GM19351 (cell line): ENCODE data around the gene LRP1.

Experiments used
- ATAC-seq: cut with Tn5 transposase; IDR thresholded peaks from one replicate; pipeline ENCODE4 v1.9.1; 2021; ENCODE audit warnings: mild to moderate bottlenecking, moderate library complexity; ENCODE audit not compliant: unreplicated experiment

LRP1 gene

DNA sequence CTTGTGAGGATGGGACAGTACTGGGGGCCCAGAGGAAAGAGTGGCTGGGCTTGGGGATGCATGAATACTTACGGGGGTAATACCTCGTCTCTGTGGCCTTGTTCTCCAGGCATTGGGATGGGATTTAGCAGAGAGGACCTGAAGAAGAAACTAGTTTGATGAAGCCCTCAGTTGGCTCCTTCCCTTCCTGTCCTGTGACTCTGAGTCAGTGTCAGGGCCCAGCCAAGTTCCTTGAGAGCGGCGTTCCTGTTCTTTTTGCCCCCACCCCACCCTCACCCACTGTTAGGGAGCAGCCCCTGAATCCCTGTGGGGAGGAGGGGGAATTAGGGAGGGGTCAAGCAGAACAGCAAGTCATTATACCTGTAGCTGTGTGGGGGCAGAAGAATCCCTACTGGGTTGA, 24.4 kb downstream of the LRP1 start:
- no peak for ATAC-seq

DNA sequence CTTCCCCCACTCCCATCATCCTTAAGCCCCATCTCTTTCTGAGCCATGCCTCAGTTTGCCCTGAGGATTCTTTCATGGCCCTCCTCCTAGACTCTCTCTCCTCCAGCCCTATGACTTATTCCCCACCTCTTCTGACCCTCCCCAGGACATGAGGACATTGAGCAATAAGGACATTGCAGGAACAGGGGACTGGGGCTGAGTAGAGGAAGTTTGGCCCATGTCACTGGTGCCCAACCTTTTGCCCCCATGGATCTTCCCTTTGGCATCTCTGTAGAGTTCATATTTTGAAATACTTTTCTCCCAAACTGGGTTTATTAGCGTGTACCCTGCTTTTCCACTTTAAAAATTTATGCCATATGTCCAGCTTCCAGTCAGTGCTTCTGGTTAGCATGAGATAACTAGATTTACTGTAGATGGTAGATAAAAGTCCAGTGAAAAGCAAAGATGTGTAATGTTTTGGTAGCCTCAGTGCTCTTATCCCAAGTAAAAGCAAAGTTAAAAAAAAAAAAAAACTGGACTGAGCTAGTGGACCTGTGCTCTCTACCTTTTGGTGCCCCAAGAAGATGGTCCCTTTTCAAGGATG, 25.2 kb downstream of the LRP1 start:
- no peak for ATAC-seq

DNA sequence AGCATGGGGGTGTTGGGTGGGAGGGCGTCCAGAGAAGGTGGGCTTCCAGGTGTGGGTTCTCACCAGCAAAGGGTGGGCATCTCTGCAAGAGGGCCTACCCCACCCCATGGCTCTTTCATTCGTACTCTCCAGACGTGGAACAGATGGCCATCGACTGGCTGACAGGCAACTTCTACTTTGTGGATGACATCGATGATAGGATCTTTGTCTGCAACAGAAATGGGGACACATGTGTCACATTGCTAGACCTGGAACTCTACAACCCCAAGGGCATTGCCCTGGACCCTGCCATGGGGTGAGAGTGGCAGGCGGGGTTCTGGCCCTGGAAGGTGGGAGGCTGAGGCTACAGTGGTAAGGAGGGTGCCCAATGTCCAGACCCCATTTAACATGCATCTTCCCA, 25.8 kb downstream of the LRP1 start:
- no peak for ATAC-seq

DNA sequence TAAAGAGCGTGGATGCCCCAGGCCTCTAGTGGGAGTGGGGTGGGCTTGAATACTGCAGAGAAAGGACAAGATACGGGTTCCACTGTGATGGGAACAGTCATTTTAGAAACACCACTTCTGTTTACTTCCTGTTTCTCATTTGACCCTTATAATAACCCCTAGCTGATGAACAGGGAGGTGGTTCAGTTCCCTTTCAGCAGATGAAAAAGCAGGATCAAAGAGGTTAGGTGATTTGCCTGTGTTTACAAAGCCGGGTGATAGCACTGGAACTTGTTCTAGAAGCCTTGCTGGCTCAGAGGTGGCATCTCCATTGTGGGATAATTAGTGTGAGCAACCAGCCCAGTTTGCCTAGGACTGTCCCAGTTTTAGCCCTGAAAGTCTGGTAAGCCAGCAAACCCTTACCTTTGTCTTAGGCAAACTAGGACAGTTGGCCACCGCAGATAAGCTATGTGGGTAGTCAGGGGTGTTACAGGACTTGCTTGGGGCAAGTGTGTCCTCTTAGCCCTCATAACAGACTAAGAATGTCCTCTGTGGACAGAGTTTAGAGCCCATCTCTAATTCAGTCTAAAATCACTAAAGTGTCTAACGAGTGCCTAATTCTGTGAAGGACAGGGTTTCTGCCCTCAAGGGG, 26.6 kb downstream of the LRP1 start:
- ATAC-seq, result no peak

DNA sequence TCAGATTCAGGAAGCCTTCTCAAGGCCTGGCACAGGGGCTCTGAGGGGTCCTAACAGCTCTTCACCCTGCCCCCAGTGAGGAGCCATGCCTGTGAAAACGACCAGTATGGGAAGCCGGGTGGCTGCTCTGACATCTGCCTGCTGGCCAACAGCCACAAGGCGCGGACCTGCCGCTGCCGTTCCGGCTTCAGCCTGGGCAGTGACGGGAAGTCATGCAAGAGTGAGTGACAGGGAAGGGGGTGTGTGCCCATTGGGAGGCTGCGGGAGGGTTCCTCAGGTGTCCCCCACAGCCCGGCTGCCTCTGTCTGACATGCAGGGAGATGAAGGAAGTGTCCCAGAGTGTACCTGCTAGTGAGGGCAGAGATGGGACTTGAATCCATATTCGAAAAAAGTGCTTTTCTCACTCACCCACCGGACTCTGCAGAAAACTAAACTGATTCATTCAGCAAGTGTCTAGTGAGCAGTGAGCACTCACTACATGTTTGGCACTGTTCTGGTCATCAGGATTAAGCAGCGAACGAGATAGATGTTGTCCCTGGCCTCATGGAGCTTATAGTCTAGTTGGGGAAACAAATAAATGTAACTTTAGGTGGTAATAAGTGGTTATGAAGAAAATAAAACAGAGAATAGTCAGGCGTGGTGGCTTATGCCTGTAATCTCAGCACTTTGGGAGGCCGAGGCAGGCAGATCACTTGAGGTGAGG, 28.6 kb downstream of the LRP1 start:
- no peak for ATAC-seq

DNA sequence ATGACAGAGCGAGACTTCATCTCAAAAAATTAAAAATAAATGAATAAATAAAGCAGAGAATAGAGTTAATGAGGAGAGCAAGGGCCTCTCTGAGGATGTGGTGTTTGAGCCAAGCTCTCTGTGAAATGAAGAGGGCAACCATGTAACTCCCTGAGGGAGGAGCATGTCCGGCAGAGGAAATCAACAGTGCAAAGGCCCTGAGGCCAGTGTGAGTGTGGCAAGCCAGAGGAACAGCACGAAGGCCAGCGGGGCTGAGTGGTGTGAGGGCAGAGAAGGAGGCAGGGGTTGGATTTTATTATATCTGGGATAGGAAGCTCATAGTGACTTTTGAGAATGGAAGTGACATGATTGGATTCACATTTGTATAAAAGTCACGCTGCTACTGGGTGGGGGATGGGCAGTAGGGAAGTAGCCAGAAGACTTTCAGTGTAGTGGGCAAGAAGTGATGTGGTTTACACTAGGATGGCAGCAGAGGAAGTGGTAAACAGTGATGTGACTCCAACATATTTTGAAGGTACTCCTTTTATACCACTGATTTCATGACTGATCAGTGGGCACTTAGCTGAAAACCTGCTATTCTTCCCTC, 29.4 kb downstream of the LRP1 start:
- ATAC-seq, result no peak

DNA sequence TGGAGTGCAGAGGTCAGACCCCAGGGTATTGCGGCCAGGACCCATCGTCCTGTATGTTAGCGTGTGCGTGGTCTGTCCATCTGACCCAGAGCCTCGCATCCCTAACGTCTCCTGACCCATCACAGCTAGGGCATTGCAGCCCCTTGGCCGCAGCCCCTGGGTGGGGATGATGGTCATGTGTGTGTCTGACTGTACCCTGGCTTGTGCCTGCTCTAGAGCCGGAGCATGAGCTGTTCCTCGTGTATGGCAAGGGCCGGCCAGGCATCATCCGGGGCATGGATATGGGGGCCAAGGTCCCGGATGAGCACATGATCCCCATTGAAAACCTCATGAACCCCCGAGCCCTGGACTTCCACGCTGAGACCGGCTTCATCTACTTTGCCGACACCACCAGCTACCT, 29.9 kb downstream of the LRP1 start:
- no peak for ATAC-seq

DNA sequence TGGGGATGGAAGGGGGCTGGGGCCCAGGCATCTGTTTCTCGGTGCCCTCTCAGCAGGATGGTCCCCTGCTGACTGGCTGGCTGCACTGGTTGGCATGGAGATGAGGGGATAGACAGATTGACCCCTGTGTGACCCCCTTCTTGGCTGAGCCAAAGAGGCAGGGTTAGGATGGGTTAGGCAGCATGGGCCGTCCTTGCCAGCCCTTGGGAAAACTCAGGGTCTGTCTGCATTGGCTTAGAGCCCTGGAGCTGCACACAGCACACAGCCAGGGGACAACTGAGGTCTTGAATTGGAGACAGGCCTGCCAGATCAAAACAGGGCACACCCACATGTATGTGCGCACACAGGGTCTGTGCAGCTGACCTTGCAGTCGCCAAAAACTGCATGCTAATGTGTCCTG, 30.4 kb downstream of the LRP1 start:
- ATAC-seq, result no peak

DNA sequence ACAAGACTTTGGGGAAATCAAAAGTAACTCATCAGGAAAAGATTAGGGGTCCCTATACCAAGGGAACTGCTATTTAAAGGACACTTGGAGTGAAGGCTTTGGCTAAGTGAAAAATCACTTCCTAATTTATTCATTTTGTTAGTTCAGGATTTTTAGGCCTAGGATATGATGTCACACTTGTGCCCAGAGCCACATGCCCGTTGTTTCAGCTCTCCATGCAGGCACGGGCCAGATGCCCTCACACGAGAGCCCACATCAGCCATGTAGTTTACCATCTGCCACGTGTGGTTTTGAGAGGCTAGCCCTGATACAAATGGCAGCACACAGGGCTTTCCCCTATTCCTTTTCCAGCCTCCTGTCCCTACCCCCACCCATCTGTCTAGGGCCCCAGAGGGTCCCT, 31.0 kb downstream of the LRP1 start:
- no peak for ATAC-seq

DNA sequence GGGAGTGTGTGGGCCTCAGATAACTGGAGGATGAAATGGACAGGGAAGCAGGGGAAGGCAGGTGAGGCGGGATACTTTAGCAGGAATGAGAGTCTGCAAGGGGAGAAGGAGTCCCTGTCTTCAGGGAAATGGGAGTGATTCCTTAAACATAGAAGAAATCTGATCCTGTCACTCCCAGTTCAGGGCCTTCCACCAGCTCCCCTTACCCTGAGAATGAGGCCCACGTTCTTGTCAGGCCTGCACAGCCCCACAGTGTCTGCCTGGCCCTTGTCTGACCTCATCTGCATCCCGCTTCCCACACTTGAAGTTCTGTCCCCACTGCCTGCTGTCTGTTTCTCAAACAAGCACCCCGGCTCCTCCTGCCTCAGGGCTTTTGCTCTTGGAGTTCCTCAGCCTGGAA, 31.8 kb downstream of the LRP1 start:
- no peak for ATAC-seq

DNA sequence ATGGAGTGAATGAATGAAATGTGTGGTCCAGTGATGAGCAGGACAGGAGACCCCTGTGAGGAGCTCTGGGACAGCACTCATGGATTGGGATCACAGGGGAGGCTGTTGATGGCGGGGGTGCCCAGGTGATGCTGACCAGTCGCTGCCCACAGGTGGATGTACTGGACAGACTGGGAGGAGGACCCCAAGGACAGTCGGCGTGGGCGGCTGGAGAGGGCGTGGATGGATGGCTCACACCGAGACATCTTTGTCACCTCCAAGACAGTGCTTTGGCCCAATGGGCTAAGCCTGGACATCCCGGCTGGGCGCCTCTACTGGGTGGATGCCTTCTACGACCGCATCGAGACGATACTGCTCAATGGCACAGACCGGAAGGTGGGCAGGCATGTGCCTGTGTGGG, 32.5 kb downstream of the LRP1 start:
- ATAC-seq, result no peak

DNA sequence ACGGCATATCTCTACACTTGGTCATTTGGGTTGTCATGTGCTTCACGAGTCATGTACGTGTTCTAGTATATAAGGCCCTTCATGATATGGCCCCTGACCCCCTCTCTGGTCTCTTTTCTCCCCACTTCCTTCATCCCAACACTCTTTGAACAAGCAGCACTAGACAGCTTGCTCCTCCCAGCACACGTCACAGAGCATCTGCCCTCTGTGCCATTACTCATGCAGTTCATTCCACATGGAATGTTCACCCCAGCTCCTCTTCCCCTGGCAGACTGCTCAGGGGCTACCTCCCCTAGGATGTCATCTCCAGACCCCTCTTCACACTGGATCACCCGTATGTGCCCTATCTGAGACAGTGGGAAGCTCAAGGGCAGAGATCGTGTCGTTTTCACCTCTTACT, 33.2 kb downstream of the LRP1 start:
- ATAC-seq, result no peak

DNA sequence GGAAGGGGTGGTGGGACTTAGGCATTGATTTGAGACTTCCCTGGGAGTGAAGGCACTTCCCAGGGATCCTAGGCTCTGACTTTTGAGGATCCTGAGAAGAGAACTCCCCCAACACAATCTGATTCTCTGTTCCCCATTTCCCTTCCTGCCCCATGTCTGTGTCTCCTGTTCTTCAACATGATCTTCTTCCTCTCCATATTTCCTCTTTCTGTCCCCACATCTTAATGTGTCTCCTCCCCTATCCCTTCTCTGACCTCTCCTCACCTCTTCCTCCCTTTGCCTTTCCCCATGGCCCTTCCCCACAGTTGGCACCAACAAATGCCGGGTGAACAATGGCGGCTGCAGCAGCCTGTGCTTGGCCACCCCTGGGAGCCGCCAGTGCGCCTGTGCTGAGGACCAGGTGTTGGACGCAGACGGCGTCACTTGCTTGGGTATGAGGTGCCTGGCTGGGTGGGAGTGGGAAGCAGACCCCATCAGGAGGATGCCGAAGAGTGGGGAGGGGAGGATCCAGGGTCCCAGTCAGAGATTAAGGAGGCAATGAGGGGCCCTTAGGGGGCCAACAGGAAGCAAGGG, 34.4 kb downstream of the LRP1 start:
- no peak for ATAC-seq

DNA sequence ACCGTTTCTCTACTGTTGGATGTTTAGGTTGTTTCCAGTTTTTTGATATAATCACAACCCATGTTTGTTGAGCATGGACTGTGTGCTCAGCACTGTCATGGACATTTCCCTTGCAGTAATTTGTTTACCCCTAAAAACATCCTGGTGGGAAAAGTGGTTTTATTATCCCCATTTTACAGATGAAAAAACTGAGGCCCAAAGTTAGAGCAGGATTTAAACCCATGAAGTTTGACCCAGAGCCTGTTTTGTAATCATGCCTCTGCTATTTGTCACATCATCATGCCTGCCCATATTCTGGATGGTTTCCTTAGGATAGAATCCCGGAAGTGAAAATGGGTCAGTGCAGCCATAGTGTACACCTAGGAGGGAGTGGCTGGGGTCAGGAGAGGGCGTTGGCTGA, 36.2 kb downstream of the LRP1 start:
- no peak for ATAC-seq

DNA sequence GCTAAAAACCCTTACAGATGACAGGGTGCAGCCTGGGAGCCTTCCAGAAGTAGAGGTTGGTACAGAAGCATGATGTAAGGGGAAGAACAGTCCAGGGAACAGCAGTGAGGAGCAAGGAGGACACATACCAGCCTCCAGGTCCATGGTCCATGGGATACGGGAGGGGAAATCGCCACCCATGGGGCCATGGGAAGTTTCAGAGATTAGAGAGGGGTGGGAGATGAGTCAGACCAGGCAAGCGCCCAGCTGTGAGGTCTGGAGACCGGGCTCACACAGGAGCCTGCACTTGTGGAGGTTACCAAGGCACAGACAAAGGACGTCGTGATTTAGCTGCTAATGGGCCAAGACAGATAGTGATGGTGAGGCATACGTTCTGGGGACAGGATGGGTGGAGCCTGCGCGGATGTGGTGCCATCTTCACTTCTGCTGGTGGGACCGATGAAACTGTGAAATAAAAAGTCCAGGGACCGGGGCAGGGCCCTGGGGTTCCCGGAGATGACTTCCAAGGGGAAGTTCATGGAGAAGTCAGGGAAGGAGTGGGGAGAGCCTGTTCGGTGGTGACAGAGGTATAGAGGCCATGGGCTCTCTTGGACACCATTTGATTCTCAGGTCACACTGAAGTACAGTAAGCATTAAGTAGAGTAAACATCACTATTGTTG, 36.8 kb downstream of the LRP1 start:
- no peak for ATAC-seq

DNA sequence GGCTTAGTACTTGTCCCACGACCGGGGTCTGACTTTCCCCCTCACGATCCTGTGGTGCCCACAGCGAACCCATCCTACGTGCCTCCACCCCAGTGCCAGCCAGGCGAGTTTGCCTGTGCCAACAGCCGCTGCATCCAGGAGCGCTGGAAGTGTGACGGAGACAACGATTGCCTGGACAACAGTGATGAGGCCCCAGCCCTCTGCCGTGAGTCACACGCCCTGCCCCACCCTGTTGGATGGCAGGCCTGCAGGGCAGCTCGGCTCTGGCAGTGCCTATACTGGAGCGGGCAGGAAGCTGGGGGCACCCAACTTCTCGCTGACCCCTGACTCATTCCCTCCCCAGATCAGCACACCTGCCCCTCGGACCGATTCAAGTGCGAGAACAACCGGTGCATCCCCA, 37.5 kb downstream of the LRP1 start:
- ATAC-seq, result no peak

DNA sequence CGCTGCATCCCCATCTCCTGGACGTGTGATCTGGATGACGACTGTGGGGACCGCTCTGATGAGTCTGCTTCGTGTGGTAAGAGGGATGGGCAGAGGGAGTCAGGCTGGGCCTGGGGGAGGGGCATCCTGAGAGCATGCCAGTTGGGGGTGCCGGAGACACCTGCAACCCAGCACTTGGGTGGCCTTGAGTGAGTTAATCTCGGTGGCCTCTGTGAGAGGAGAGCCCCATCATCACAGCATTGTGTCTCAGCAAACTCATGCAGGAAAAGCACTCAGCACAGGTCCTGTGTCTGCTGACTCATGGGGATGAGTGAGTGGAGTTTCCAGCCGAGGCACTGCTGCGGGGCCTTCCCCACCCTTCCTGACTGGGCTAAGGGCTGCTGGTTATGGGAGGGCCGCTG, 38.7 kb downstream of the LRP1 start:
- ATAC-seq, result no peak

DNA sequence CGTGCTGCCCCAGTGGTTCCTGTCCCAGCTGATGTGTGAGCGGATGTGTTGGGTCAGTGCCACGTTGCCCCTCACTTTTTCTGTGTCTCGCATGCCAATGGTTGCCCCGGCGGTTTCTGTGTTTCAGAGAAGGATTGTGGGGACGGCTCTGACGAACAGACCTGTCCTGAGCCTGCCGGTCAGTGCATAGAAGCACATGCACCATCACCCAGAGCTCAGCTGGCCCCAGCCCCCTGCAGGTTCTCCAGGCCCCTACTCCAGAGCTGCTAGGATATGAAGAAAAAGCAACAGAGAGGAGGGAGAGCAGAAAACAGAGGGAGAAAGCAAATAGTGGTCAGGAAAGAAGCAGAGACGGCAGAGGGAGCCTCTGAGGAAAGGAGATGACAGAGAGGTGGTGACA, 39.8 kb downstream of the LRP1 start:
- ATAC-seq, result no peak

DNA sequence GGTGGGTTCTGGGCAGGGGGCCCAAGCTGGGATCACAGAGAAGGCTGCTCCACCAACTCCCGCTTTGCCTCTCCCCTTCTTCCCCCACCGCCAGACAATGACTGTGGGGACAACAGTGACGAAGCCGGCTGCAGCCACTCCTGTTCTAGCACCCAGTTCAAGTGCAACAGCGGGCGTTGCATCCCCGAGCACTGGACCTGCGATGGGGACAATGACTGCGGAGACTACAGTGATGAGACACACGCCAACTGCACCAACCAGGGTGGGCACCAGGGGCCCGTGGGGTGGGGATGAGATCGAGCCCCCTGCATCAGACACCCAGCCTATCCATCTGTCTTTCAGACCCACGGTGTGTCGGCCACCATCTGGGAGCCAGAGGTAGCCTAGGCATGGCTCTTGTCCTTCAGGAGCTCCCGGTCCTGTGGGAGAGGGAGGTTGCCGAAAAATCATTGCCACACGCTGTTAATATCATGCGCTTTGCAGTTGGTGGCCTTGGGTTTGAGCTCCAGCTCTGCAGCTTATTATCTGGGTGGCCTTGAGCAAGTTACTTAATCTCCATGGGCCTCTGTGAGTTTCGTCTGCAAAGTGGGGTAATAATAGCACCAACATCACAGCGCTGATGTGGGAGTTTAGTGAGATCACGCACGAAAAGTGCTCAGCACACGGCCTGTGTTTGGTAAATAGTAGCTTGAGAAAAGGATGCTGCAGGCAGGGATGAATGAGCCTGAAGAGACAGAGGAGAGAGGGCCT, 40.9 kb downstream of the LRP1 start:
- no peak for ATAC-seq

DNA sequence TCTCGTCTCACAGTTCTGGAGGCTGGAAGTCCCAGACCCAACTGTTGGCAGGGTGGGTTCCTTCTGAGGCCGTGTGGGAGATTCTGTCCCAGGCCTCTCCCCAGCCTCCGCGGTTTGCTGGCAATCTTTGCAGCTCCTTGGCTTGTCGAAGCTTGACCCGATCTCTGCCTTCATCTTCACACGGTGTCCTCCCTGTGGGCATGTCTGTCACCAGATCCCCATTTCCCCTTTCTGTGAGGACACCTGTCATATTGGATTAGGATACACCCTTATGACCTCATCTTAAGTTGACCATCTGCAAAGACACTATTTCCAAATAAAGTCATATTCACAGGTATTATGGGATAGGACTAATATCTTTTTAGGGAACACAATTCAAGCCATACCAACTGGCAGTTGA, 41.7 kb downstream of the LRP1 start:
- no peak for ATAC-seq

DNA sequence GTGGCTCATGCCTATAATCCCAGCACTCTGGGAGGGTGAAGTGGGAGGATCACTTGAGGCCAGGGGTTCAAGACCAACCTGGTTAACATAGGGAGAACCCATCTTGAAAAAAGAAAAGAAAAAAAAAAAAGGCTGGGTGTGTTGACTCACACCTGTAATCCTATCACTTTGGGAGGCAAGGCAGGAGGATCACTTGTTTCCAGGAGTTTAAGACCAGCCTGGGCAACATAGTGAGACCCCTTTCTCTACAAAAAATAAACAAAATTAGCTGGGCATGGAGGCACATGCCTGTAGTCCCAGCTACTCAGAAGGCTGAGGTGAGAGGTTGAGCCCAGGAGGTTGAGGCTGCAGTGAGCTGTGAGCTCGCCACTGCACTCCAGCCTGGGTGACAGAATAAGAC, 42.1 kb downstream of the LRP1 start:
- ATAC-seq, result no peak
